Keratinocyte (primary cell): ENCODE data around the gene SLC25A13. TPM values are rescaled to one million over a fixed set of nuclear protein-coding genes. Genes with fewer than 3 reads are reported as not detected.

ENCODE experiments used
- DNase-seq: peaks from one replicate; pipeline ENCODE4 v3.0.0-alpha.2; 2011; ENCODE audit warnings: low read depth, missing footprints, low spot score
- FAIRE-seq: peaks from 2 replicates; lab custom pipeline; 2011; peaks lifted over from hg19 to GRCh38; lab: Jason Lieb, UNC
- H2AFZ ChIP-seq: 2 replicates; pipeline ENCODE4 v1.6.0; 2012; ENCODE audit warnings: low read length, control low read depth, inconsistent platforms; ENCODE audit not compliant: control insufficient read depth
- H3K27ac ChIP-seq: 2 replicates; pipeline ENCODE4 v1.5.1; 2011; ENCODE audit warnings: low read length; ENCODE audit not compliant: control insufficient read depth, insufficient read depth
- H3K27me3 ChIP-seq: 3 replicates; pipeline ENCODE4 v1.6.0; 2011; ENCODE audit warnings: low read length; ENCODE audit not compliant: control insufficient read depth, insufficient read depth; ENCODE audit errors: extremely low read depth
- H3K36me3 ChIP-seq, 2 experiments: 2 replicates in 1 of 2; 3 replicates in 1 of 2; pipeline ENCODE4 v1.5.1; 2011; ENCODE audit warnings: low read length in 2 of 2, mild to moderate bottlenecking in 1 of 2; ENCODE audit not compliant: control insufficient read depth in 2 of 2, insufficient read depth in 2 of 2; ENCODE audit errors: extremely low read depth in 1 of 2
- H3K4me1 ChIP-seq: 3 replicates; pipeline ENCODE4 v1.5.1; 2011; ENCODE audit warnings: low read length; ENCODE audit not compliant: control insufficient read depth, insufficient read depth; ENCODE audit errors: extremely low read depth
- H3K4me2 ChIP-seq: 3 replicates; pipeline ENCODE4 v1.6.0; 2011; ENCODE audit warnings: low read depth, low read length; ENCODE audit not compliant: control insufficient read depth, insufficient read depth; ENCODE audit errors: extremely low read depth
- H3K4me3 ChIP-seq, 3 experiments: fragments of 200-600 bp in 1 of 3; sonication (generic) in 1 of 3; 2 replicates in 2 of 3; 3 replicates in 1 of 3; pipeline ENCODE4 v1.5.1; 2011 to 2016; ENCODE audit warnings: low read length in 3 of 3, mild to moderate bottlenecking in 3 of 3, control low read depth in 2 of 3, inconsistent platforms in 1 of 3, low read depth in 1 of 3, mixed read lengths in 1 of 3, mixed run types in 1 of 3, moderate library complexity in 1 of 3; ENCODE audit not compliant: control insufficient read depth in 2 of 3, insufficient read depth in 2 of 3; ENCODE audit errors: extremely low read depth in 1 of 3
- H3K79me2 ChIP-seq: 2 replicates; pipeline ENCODE4 v1.6.0; 2012; ENCODE audit warnings: low read length; ENCODE audit not compliant: control insufficient read depth, insufficient read depth
- H3K9ac ChIP-seq: 3 replicates; pipeline ENCODE4 v1.6.0; 2011; ENCODE audit warnings: low read length; ENCODE audit not compliant: control insufficient read depth, insufficient read depth; ENCODE audit errors: extremely low read depth
- H3K9me1 ChIP-seq: 3 replicates; pipeline ENCODE4 v1.6.0; 2011; ENCODE audit warnings: low read length; ENCODE audit not compliant: control insufficient read depth, insufficient read depth; ENCODE audit errors: extremely low read depth
- H3K9me3 ChIP-seq: 2 replicates; pipeline ENCODE4 v1.5.1; 2012; ENCODE audit warnings: low read depth, low read length; ENCODE audit not compliant: control insufficient read depth
- H4K20me1 ChIP-seq: 3 replicates; pipeline ENCODE4 v1.6.0; 2011; ENCODE audit warnings: low read length; ENCODE audit not compliant: control insufficient read depth, insufficient read depth; ENCODE audit errors: extremely low read depth
- EZH2 ChIP-seq: IDR thresholded peaks from one replicate; pipeline ENCODE4 v1.6.1; 2012; ENCODE audit warnings: inconsistent platforms, mild to moderate bottlenecking, low read length, moderate library complexity
- dilution Hi-C: fragments of 300-500 bp; cut with MboI; formaldehyde crosslinking; loops from one replicate; pipeline ENCODE4 v1.7.0; 2020; ENCODE audit warnings: low sequenced_read_pairs; ENCODE audit not compliant: extremely low pct_ligation_motif_present
- polyA plus RNA-seq, 5 experiments: library from polyadenylated mRNA; depleted of rRNA in 3 of 5; stranded (reverse) in 3 of 5; stranded (forward) in 1 of 5; unstranded in 1 of 5; fragments of >200 nt; gene quantifications; 1 replicate in 1 of 5; 2 replicates in 3 of 5; 3 replicates in 1 of 5; pipeline versions ENCODE4 v1.2.1 to v1.2.3, GENCODE V29; 2011 to 2012; ENCODE audit warnings: missing spikeins in 2 of 5, low read depth in 1 of 5, low replicate concordance in 1 of 5
- TF ChIP-seq, protein P1 (sequence below), 3 experiments: IDR thresholded peaks in 1 of 3; conservative IDR thresholded peaks in 1 of 3; optimal IDR thresholded peaks in 1 of 3; 2 replicates in 2 of 3; 3 replicates in 1 of 3; pipeline versions ENCODE3 to v1.5.1; 2011; ENCODE audit warnings: low read length in 3 of 3, mild to moderate bottlenecking in 3 of 3, moderate library complexity in 2 of 3, control low read depth in 1 of 3, inconsistent platforms in 1 of 3; ENCODE audit not compliant: insufficient read depth in 2 of 3; ENCODE audit errors: extremely low read depth in 1 of 3

Gene SLC25A13
- polyA plus RNA-seq, 1 donor (not counting 4 experiments of a cell fraction or from before 2014, with no cell fraction given): 29.4 TPM

- dilution Hi-C loops: no loop called here
- FAIRE-seq: no peak
These were observed 119.8 kb downstream of the SLC25A13 start for GRCh38 chr7:96202102-96202501.

GRCh38 chr7:96200740-96201139, 121.2 kb downstream of the SLC25A13 start:
- Histone ChIP-seq H3K9me3 (no peaks in the 10 kb centered on the region), H3K4me3 (no peak overlapping the region), H4K20me1 (no peaks in the 10 kb centered on the region), H3K4me2 (no peak overlapping the region), H3K9me1 (no peaks in the 10 kb centered on the region), H3K79me2 (no peaks in the 10 kb centered on the region), H2AFZ (no peak overlapping the region), H3K9ac (no peak overlapping the region), H3K27ac (no peak overlapping the region), H3K36me3 (peaks cover 0 to 1% of the 10 kb centered on the region in 2 experiments), H3K4me1 (no peaks in the 10 kb centered on the region), H3K27me3 (no peaks in the 10 kb centered on the region)
- dilution Hi-C loops: no loop called here
- DNase-seq (no peak), FAIRE-seq (no peak)
- TF ChIP-seq, protein P1, sequence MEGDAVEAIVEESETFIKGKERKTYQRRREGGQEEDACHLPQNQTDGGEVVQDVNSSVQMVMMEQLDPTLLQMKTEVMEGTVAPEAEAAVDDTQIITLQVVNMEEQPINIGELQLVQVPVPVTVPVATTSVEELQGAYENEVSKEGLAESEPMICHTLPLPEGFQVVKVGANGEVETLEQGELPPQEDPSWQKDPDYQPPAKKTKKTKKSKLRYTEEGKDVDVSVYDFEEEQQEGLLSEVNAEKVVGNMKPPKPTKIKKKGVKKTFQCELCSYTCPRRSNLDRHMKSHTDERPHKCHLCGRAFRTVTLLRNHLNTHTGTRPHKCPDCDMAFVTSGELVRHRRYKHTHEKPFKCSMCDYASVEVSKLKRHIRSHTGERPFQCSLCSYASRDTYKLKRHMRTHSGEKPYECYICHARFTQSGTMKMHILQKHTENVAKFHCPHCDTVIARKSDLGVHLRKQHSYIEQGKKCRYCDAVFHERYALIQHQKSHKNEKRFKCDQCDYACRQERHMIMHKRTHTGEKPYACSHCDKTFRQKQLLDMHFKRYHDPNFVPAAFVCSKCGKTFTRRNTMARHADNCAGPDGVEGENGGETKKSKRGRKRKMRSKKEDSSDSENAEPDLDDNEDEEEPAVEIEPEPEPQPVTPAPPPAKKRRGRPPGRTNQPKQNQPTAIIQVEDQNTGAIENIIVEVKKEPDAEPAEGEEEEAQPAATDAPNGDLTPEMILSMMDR (optimal IDR thresholded peaks at IDR 0.05 in 1 of 3, IDR thresholded peaks at IDR 0.05 in 1 of 3, conservative IDR thresholded peaks at IDR 0.05 in 1 of 3; ENCODE audit: extremely low read depth in 1 of 3, insufficient read depth in 2 of 3, low read length in 3 of 3): no peak
- no peak for TF ChIP-seq EZH2

More at GRCh38 chr7:96202102-96202501, 119.8 kb downstream of the SLC25A13 start:
- no peaks in the 10 kb centered on the region for H3K4me1 ChIP-seq
- no peaks in the 10 kb centered on the region for H4K20me1 ChIP-seq
- no peak for TF ChIP-seq EZH2
- TF ChIP-seq, protein P1 (optimal IDR thresholded peaks at IDR 0.05 in 1 of 3, IDR thresholded peaks at IDR 0.05 in 1 of 3, conservative IDR thresholded peaks at IDR 0.05 in 1 of 3; ENCODE audit: extremely low read depth in 1 of 3, insufficient read depth in 2 of 3, low read length in 3 of 3): no peak
- no peak for DNase-seq
- H3K27me3 ChIP-seq: no peaks in the 10 kb centered on the region
- no peak overlapping the region for H2AFZ ChIP-seq
- no peak overlapping the region for H3K27ac ChIP-seq
- H3K4me2 ChIP-seq: no peak overlapping the region
- no peaks in the 10 kb centered on the region for H3K9me3 ChIP-seq
- no peak overlapping the region for H3K4me3 ChIP-seq
- no peaks in the 10 kb centered on the region for H3K9me1 ChIP-seq
- H3K79me2 ChIP-seq: no peaks in the 10 kb centered on the region
- no peak overlapping the region for H3K9ac ChIP-seq
- peaks cover 0 to 1% of the 10 kb centered on the region in 2 experiments for H3K36me3 ChIP-seq
